GM19468 (cell line): ENCODE results near the gene CHD9.
"Not testable (repeated sequence)": the region's sequence is repeated elsewhere in the genome, so short reads cannot be mapped to it uniquely, and the experiment has no call there.

Source experiments
- ATAC-seq: cut with Tn5 transposase; IDR thresholded peaks from one replicate; pipeline ENCODE4 v1.9.1; 2021; ENCODE audit warnings: mild to moderate bottlenecking, moderate library complexity, moderate number of reproducible peaks; ENCODE audit not compliant: unreplicated experiment; ENCODE audit errors: extremely low read depth

CHD9 gene, protein sequence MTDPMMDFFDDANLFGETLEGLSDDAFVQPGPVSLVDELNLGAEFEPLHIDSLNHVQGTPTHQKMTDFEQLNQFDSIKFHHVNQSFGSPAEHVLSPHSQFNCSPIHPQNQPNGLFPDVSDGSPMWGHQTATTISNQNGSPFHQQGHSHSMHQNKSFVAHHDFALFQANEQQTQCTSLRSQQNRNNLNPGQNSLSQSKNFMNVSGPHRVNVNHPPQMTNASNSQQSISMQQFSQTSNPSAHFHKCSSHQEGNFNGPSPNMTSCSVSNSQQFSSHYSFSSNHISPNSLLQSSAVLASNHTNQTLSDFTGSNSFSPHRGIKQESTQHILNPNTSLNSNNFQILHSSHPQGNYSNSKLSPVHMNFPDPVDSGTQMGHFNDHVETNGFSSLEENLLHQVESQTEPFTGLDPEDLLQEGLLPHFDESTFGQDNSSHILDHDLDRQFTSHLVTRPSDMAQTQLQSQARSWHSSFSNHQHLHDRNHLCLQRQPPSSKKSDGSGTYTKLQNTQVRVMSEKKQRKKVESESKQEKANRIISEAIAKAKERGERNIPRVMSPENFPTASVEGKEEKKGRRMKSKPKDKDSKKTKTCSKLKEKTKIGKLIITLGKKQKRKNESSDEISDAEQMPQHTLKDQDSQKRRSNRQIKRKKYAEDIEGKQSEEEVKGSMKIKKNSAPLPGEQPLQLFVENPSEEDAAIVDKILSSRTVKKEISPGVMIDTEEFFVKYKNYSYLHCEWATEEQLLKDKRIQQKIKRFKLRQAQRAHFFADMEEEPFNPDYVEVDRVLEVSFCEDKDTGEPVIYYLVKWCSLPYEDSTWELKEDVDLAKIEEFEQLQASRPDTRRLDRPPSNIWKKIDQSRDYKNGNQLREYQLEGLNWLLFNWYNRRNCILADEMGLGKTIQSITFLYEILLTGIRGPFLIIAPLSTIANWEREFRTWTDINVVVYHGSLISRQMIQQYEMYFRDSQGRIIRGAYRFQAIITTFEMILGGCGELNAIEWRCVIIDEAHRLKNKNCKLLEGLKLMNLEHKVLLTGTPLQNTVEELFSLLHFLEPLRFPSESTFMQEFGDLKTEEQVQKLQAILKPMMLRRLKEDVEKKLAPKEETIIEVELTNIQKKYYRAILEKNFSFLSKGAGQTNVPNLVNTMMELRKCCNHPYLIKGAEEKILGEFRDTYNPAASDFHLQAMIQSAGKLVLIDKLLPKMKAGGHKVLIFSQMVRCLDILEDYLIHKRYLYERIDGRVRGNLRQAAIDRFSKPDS (N-terminal part only)

DNA sequence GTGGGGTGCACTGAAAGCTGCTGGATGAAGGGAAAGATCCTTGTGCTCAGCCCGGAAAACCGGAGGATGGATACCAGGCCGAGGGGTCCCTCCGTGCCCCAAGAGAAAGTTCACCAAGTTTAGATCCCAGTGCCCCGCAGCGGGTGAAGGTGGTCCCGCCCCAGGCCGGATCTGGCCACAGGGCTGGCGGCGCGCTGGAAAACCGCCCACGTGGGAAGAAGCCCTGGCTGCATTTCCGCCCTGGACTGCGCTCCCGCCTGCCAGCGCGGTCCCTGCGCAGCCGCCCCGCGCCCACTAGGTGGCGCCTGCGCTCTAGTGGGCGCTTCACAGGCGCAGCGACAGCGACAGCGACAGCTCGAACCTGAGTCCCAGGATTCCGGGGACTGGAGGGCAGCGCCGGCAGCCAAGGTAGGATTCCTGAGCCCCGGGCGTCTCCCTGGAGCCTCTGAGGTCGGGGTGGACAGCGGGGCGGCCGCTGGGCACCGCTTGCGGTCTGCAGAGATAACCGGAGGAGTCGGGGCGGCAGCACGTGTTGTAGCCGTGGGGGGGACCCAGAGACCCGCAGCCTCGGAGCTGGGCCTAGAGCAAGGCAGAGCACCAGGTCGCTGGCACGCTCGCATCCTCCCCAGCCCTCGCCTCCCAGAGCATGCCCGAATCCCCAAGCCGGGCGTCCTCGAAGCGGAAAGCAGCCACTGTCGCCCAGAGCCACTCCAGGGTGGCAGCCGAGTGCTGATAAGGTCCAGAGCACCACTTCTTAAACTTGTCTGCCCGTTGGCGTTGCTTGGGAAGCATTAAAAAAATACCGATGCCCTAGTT lies at the start of gene CHD9:
CHD9 (plus strand) TSS at position 322 of the 816 bp plus-strand sequence. CDS start 101,099 bp downstream, outside the sequence.
- ATAC-seq, result peak; percentile 40

DNA sequence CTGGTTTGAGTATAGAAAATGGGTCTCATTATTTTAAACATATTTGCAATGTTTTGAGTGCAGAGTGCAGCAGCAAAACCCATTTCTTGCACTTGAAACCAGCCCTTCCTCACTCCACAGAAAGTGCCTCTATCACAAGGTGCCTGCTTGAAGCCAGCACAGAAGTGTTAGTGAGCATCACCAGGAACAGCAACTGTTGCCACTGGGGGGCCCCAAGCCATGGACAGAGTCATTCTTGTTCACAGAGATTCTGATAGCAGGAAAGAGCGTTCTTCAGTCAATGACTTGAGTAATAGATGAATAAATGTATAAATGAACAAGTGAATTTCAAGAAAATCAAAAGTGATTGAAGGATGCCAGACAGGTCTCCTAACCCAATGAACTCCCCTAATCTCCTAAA lies 47.7 kb upstream of the CHD9 start:
- ATAC-seq, result no peak

DNA sequence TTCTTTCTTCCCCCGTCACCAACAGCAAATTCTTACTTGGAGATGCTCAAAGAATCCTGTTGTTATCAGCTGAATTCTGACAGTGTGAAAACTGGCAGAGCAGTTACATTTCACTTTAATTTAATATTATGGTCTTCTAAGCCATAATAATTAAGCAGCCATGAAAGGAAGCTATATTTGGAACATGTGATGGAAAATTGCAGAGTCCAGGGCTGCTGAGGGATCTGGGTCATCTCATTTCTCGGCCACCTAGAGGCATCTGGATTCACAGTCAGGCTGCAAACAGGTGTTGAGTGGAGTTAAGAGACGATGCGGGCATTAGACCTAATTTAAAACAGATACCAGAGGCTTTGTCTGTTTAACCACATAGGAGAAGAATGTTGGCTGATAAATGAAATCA lies 40.5 kb upstream of the CHD9 start:
- no peak for ATAC-seq

DNA sequence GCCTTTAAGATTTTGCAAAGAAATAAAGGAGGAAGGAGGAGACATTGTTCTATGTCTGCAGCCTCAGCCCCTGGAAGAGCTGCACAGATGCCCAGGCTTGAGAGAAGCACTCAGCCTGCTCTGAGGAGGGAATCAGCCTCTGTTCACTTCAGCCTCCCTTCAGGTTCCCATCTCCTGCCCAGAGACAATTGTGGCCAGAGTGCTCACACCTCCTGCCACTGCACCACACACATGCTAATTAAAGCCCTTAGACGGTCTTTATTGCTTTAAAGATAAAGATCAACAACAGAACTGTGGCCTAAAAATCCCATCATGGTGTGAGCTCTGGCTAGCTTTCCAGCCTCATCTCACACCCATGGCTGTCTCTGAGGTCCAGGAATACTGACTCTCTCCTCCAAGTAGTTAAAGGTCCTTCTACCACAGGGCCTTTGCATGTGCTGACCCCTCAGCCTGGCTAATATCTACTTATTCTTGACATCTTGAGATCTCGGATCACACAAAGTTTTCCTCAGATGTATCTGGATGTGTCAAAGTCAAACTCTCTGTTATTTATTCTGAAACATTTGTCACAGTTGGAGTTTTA lies 35.9 kb upstream of the CHD9 start:
- no peak for ATAC-seq

DNA sequence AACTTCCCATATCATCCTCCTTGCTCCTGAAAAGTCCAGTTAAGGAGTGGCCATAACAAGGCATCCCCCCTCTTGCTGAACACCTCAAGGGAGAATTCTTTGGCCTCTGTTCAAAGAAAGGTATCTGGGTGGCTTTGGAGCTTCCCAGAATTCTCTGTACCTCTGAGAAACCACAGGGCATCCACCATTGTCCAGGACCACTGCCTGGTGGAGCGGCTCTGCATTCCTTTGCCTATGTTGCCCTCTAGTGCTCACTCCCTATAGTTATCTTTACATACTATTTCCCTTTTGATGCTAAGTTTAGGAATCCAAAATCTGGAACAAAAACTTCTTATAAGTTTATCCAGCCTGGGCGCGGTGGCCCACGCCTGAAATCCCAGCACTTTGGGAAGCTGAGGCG lies 32.4 kb upstream of the CHD9 start:
- ATAC-seq, result no peak

DNA sequence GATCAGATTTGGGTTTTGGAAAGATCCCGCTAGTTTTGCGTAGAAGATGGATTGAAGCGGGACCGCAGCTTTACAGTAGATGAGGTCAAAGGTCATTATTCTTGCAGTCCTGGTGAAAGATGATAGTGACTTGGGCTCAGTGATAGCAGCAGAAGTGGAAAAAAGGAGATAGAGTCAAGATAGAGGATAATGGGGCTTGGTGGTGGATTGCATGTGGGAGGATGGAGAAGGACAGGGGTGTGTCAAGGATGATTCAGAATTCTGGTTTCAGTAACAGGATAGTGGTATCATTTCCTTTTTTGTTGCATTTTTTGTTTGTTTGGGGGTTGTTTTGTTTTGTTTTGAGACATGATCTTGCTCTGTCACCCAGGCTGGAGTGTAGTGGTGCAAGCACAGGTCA lies 30.7 kb upstream of the CHD9 start:
- no peak for ATAC-seq

DNA sequence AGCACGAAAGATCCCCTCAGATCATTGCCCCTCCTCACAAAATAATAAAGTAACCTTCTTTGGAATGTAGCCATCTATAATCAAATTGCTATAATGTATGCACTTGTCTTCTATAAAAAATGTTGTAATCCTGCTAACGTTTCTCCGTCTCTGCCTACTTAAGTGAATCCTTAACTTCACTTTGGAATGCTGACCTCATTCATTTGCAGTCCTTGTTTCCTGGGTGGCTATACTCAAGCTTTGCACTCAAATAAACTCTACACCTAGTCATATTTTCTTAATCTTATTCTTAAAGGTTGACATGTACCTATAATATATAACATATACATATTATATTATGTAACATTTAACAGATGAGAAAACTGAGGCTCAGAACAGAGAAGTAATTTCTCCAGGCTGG lies 24.8 kb upstream of the CHD9 start:
- no peak for ATAC-seq

DNA sequence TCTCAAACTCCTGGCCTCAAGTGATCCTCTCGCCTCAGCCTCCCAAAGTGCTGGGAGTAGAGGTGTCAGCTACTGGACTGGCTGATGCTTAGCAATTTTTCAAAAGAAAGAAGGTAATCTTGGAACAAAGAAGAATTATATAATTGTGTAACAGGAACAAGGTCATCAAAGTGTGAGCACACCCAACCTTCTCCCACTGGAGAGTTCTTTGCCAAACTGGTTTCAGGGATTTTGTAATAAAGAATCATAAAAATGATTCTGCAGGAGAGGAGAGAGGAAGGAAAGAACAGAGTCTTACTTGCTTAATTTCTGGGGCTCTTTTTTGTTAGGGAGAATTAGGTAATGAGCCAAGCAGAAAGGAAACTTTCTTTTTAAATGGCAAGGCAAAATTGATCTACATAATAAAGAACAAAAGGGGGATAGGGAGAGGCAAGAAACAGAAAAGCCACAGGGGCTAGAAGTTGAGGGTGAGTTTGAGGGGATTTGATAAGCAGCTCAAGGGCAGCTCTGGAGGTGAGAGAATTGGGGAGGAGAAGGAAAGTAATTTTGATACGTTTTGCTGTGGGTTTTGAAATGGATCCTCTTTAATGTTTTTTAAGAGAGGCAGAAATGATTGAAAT lies 23.4 kb upstream of the CHD9 start:
- ATAC-seq, result no peak

DNA sequence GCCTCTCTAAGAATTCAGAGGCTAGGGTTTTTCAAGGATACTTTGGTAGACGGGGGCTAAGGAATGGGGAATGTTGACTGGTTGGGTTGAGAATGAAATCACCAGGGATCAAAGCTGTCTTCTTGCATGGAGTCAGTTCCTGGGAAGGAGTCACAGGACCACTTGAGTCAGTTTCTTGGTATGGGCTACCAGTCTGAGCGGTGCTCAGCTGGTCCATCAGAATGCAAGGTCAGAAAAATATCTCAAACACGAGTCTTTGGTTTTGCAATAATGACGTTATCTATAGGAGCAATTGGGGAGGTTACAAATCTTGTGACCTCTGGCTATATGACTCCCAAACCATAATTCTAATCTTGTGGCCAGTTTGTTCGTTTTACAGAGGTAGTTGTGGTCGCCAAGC lies 20.5 kb upstream of the CHD9 start:
- no peak for ATAC-seq

DNA sequence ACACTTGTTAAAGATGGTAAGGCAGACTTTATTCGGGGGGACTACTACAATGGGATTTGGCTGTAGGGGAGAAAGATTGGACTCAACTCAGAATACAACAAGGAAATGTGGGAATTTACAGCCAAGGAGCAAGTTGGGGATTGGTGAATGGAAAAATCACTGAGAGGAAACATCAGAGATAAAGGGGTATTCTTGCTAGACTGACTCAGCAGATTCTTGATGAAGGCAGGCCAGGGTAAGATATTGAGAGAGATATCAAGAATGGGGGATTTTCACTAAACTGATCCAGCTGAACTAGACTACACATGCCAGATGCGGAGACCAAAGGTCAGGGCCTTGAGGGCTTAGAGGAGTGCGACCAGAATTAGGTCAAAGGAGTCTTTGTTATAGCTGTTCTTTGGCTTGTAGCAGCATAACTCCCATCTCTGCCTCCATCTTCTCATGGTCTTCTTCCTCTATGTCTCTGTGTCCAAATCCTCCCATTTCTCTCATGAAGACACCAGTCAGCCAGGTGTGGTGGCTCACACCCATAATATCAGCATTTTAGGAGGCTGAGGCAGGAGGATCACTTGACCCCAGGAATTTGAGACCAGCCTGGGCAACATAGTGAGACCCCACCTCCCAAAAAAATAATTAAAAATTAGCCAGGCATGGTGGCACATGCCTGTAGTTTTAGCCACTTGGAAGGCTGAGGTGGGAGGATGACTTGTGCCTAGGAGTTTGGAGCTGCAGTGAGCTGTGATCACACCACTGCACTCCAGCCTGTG lies 19.4 kb upstream of the CHD9 start:
- no peak for ATAC-seq

DNA sequence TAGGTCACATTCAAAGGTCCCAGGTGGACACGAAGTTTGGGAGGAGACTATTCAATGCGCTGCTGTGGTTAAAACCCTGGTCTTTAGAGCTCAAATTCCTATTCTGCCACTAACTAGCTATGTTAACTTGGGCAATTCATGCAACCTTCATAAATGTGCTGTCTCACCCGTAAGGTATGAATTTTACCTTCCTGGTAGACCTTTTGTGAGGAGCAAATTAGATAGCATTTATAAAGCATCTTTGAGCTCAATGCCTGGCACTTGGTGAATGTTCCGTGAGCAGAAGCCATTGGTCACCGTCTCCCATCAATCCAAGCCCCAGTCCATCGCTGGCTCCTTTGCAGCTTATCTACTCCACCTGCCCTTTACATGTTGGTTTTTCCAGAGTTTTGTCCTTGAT lies 18.7 kb upstream of the CHD9 start:
- no peak for ATAC-seq

DNA sequence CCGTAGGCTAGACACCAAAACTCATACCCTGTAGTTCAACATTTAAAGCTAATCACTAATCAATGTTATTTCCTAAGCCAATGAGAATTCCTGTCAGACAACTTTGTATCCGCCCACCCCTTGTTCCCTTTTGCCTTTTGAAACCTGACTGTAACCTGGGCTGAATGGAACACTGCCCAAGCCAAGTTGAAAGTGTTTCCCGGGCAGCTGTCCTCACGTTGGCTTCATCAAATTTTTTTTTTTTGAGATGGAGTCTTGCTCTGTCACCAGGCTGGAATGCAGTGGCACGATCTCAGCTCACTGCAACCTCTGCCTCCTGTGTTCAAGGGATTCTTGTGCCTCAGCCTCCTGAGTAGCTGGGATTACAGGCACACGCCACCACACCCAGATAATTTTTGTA lies 18.1 kb upstream of the CHD9 start:
- ATAC-seq, result not testable (repeated sequence)

DNA sequence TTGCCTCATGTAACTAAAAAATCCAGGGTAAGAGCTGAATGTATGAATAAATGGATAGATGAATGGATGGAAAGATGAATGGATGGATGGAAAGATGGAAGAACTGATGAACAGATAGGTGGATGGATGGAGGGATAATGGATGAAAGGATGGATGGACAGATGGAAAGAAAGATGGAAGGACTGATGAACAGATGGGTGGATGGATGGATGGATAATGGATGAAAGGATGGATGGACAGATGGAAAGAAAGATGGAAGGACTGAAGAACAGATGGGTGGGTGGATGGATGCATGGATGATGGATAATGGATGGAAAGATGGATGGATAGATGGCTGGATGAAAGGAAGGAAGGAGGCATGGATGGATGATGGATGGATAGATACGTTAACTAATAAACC lies 14.0 kb upstream of the CHD9 start:
- no peak for ATAC-seq

DNA sequence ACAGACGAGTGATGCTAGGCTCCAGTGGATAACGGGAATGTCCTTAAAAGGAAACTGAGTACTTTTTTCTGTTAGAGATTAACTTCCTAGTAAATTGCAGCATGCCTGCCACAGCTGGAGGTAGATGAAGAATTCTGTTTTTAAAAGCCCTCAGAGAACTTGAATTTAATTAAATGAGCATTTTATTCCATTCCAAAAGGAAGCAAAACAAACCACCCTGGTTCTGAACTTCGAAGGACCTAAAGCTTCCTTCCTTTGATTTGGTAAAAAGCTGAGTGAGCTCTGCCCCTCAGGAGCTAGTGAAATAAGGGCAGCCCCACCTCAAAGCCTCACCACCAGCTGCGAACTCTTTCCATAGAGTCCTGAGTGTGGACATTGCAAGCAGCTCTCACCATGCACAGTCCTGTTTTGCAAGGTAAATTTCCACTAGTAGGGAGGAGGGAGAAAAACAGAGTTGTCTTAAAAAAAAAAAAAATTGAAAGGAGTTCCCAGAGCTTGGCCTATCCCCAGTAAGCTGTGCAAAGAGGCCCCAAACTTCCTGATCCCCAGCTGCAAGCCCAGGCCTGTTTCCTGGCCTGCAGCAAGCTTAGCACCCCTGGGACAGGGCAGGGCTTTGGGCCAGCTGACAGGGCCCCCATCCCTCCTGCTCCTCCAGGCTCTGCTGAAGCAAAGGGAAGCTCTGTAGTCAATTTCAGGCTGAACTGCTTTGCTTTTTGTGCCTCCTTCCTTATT lies 13.3 kb upstream of the CHD9 start:
- no peak for ATAC-seq

DNA sequence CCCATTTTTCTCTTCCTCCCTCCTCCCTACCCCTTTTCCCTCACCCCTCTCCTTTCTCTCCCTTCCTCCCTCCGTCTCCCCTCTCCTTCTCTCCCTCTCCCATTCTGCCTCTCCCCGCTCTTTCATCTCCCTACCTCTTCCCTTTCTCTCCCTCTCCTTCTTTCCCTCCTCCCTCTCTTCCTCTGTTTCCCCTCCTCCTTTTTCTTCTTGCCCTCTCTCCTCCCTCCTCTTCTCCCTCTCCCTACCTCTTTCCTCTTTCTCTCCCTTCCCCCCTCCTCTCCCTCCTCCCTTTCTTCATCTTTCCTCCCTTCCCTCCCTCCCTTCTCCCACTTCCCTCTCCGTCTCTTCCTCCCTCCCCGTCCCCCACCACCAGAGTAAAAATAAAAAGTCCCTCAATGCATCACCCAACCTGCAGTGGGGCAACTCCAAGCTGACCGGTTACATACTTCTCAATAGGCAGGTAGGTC lies 12.5 kb upstream of the CHD9 start:
- ATAC-seq, result no peak

DNA sequence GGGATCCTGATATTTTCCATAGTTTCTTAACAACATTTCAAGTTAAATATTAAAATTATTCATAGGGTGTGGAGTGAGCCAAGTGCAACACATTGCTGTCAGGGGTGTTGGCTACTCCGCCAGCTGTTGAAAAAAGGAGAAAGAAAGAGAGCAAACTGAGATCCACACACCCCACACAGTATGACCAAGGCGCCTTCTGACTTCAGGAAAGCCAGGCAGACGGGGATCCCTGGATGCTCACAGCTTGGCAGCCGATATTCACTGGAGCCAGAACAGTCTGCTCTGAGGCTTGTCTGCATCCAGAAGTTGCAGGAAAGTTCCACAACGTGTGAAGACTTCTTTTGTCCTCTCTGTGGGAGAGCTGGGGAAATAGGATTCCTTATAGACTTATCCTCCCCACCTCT lies 11.4 kb upstream of the CHD9 start:
- no peak for ATAC-seq

DNA sequence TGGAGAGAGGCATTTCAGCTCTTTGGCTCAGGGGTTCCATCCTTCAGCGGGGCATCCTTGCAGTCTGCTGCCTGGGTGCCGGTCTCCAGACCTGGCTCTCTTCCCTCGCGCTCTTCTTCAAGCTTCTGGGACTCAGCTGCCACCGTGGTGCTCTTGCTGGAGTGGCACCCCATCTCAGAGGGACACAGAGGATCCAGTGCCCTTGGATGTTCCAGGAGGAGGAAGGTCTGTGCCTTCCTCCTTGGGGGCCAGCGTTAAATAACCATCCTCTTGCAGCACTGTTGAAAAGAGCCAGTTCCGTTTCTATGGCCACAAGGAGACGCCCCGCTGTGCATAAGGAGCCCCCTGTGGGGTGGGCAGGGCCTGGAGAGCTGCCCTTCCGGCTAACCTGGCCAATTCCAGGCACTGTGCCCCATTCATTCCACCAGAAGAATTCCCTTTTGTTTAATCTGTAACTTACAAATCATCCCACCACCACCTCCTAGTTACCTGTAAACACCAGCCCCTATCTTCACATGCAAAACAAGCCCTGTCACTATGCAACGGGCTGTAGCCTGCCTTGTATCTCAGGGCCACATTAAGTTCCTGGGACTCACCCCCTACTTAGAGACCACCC lies 10.7 kb upstream of the CHD9 start:
- no peak for ATAC-seq
